Measurements from ENCODE around the gene DQX1. TPM values are rescaled to one million over a fixed set of nuclear protein-coding genes. Genes with fewer than 3 reads are reported as not detected.

DQX1 gene
- total and polyA plus RNA-seq, 2 of the 8 experiments (the other 6 are each of a cell fraction or from before 2014, with no cell fraction given) = 0.76 to 1.1 TPM

DNA sequence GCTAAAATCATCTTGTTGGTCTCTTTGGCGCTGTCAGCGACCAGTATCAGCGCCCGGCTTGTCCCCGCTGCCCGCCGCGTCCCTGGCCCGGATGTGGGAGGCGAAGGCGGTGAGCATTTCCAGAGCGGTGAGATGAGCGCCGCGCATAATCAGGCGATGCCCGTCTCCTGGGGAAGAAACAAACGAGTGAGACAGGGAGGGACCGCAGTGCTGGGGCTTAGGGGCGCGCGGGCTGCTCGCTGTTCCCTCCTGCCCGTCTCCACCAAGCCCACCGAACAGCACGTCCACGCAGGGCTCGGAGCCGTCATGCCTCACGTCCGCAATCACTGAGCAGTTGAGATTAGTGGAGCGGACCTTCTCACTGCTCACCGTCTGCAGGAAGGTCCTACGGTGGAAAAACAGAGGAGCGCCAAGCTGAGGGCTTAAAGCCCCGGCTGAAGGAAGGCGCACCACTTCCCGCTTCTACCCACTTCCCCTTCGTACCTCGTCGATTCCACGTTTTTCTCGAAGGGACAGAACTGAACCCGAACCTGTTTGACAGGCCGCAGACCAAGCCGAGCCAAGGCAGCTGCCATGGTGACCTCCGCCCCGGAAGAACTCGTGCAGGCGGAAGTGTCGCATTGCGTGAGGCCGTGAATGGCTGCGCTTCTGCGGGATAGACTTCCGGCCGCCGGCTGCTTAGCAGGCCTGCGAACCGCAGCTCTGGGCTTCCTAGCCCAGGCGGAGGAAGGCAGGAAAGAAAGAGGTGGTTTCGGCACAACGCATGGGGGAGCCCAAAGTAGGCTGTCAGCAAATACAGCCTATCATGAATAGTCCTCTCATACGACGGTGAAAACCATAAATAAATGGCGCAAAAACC is 53.7 kb downstream of the DQX1 start, which contains the start of gene MRPL53 (continued):
- TF ChIP-seq PHF8 (conservative IDR thresholded peaks at IDR 0.05; ENCODE audit: low read depth, low read length) = 0 out of 2 replicates have a peak, but pooled peaks have one; percentile 64
- TF ChIP-seq POU5F1 (IDR thresholded peaks at IDR 0.05; ENCODE audit: low read depth, low read length) = no peak
- peak; percentile 83 for TF ChIP-seq ASH2L (IDR thresholded peaks at IDR 0.05; ENCODE audit: low read length)
- no peak for TF ChIP-seq NRF1 (IDR thresholded peaks at IDR 0.05; ENCODE audit: low read depth, low read length)
- TF ChIP-seq SIRT6 (IDR thresholded peaks at IDR 0.05; ENCODE audit: low read length) = no peak
- TF ChIP-seq HDAC2 (IDR thresholded peaks at IDR 0.05; ENCODE audit: borderline replicate concordance in 1 of 2, low read depth in 2 of 2, low read length in 2 of 2) = peak in 1 of 2 experiments; percentile 94; a peak in 2 of 4 replicates
- TF ChIP-seq, protein P1, sequence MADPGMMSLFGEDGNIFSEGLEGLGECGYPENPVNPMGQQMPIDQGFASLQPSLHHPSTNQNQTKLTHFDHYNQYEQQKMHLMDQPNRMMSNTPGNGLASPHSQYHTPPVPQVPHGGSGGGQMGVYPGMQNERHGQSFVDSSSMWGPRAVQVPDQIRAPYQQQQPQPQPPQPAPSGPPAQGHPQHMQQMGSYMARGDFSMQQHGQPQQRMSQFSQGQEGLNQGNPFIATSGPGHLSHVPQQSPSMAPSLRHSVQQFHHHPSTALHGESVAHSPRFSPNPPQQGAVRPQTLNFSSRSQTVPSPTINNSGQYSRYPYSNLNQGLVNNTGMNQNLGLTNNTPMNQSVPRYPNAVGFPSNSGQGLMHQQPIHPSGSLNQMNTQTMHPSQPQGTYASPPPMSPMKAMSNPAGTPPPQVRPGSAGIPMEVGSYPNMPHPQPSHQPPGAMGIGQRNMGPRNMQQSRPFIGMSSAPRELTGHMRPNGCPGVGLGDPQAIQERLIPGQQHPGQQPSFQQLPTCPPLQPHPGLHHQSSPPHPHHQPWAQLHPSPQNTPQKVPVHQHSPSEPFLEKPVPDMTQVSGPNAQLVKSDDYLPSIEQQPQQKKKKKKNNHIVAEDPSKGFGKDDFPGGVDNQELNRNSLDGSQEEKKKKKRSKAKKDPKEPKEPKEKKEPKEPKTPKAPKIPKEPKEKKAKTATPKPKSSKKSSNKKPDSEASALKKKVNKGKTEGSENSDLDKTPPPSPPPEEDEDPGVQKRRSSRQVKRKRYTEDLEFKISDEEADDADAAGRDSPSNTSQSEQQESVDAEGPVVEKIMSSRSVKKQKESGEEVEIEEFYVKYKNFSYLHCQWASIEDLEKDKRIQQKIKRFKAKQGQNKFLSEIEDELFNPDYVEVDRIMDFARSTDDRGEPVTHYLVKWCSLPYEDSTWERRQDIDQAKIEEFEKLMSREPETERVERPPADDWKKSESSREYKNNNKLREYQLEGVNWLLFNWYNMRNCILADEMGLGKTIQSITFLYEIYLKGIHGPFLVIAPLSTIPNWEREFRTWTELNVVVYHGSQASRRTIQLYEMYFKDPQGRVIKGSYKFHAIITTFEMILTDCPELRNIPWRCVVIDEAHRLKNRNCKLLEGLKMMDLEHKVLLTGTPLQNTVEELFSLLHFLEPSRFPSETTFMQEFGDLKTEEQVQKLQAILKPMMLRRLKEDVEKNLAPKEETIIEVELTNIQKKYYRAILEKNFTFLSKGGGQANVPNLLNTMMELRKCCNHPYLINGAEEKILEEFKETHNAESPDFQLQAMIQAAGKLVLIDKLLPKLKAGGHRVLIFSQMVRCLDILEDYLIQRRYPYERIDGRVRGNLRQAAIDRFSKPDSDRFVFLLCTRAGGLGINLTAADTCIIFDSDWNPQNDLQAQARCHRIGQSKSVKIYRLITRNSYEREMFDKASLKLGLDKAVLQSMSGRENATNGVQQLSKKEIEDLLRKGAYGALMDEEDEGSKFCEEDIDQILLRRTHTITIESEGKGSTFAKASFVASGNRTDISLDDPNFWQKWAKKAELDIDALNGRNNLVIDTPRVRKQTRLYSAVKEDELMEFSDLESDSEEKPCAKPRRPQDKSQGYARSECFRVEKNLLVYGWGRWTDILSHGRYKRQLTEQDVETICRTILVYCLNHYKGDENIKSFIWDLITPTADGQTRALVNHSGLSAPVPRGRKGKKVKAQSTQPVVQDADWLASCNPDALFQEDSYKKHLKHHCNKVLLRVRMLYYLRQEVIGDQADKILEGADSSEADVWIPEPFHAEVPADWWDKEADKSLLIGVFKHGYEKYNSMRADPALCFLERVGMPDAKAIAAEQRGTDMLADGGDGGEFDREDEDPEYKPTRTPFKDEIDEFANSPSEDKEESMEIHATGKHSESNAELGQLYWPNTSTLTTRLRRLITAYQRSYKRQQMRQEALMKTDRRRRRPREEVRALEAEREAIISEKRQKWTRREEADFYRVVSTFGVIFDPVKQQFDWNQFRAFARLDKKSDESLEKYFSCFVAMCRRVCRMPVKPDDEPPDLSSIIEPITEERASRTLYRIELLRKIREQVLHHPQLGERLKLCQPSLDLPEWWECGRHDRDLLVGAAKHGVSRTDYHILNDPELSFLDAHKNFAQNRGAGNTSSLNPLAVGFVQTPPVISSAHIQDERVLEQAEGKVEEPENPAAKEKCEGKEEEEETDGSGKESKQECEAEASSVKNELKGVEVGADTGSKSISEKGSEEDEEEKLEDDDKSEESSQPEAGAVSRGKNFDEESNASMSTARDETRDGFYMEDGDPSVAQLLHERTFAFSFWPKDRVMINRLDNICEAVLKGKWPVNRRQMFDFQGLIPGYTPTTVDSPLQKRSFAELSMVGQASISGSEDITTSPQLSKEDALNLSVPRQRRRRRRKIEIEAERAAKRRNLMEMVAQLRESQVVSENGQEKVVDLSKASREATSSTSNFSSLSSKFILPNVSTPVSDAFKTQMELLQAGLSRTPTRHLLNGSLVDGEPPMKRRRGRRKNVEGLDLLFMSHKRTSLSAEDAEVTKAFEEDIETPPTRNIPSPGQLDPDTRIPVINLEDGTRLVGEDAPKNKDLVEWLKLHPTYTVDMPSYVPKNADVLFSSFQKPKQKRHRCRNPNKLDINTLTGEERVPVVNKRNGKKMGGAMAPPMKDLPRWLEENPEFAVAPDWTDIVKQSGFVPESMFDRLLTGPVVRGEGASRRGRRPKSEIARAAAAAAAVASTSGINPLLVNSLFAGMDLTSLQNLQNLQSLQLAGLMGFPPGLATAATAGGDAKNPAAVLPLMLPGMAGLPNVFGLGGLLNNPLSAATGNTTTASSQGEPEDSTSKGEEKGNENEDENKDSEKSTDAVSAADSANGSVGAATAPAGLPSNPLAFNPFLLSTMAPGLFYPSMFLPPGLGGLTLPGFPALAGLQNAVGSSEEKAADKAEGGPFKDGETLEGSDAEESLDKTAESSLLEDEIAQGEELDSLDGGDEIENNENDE (IDR thresholded peaks at IDR 0.05; ENCODE audit: insufficient replicate concordance, low read length) = no peak
- no peak for TF ChIP-seq BRCA1 (IDR thresholded peaks at IDR 0.05; ENCODE audit: low read depth, low read length)
